Liver (tissue), 3 donors: ENCODE data around the gene AUP1.

Source experiments
- FOXA1 ChIP-seq: IDR thresholded peaks from 2 replicates; pipeline ENCODE4 v1.6.1; 2016; ENCODE audit warnings: antibody characterized with exemption
- REST ChIP-seq: IDR thresholded peaks from 2 replicates; pipeline ENCODE4 v1.6.1; 2016; ENCODE audit warnings: antibody characterized with exemption, mild to moderate bottlenecking
- RXRA ChIP-seq, 2 donors: IDR thresholded peaks; 2 replicates each; pipeline ENCODE4 v1.6.1; 2017 to 2018; ENCODE audit warnings: antibody characterized with exemption in 2 of 2, mild to moderate bottlenecking in 1 of 2
- TAF1 ChIP-seq: conservative IDR thresholded peaks from 2 replicates; pipeline ENCODE4 v1.6.1; 2016; ENCODE audit warnings: antibody characterized with exemption, mild to moderate bottlenecking
- TF ChIP-seq, protein P1 (sequence below): fragments of 150-350 bp; IDR thresholded peaks from 2 replicates; pipeline ENCODE4 v1.5.1; 2017; ENCODE audit warnings: improper control_type of control experiment, low read depth, low read length; ENCODE audit not compliant: missing input control
- TF ChIP-seq, protein P2 (sequence below): IDR thresholded peaks from 2 replicates; pipeline ENCODE4 v1.6.1; 2016; ENCODE audit warnings: antibody characterized with exemption
- donor health status: healthy.
- donor health status: healthy.

DNA sequence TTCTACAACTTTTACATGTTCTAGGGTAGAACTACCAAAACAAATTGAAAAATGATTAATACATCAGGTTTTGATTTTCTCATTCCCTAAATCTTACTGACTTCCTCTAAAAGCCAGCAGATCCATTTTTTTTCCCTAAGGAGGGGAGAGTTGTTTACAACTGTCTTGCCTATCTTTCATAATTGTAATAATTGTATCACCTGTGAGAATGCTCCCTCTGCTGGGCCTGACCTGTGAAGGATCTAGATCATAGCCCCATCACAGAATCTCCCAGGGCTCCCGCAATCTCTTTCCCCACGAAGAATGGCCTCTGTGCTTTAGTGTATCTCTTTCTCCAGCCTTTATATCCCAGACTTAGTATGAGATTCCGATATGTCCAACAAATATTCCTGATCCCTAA lies 15.1 kb upstream of the AUP1 start:
- TF ChIP-seq, protein P1, sequence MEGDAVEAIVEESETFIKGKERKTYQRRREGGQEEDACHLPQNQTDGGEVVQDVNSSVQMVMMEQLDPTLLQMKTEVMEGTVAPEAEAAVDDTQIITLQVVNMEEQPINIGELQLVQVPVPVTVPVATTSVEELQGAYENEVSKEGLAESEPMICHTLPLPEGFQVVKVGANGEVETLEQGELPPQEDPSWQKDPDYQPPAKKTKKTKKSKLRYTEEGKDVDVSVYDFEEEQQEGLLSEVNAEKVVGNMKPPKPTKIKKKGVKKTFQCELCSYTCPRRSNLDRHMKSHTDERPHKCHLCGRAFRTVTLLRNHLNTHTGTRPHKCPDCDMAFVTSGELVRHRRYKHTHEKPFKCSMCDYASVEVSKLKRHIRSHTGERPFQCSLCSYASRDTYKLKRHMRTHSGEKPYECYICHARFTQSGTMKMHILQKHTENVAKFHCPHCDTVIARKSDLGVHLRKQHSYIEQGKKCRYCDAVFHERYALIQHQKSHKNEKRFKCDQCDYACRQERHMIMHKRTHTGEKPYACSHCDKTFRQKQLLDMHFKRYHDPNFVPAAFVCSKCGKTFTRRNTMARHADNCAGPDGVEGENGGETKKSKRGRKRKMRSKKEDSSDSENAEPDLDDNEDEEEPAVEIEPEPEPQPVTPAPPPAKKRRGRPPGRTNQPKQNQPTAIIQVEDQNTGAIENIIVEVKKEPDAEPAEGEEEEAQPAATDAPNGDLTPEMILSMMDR, result peak; percentile 8
- TF ChIP-seq RXRA (IDR thresholded peaks at IDR 0.05) (no peak), TAF1 (no peak), REST (no peak), FOXA1 (no peak)
- TF ChIP-seq, protein P2, sequence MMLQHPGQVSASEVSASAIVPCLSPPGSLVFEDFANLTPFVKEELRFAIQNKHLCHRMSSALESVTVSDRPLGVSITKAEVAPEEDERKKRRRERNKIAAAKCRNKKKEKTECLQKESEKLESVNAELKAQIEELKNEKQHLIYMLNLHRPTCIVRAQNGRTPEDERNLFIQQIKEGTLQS, result no peak
